NCI-H345 (cell line): Measurements from ENCODE around the gene ALPG.
"Not testable (repeated sequence)": the region's sequence is repeated elsewhere in the genome, so short reads cannot be mapped to it uniquely, and the experiment has no call there.

Experiments
- DNase-seq: peaks from one replicate; lab custom pipeline; 2025; lab: John Stamatoyannopoulos, UW

Gene ALPG

GRCh38 chr2:232377319-232377718 is 29.3 kb upstream of the ALPG start:
- DNase-seq: no peak

- DNase-seq: no peak
Measured at GRCh38 chr2:232377841-232378734, 28.6 kb upstream of the ALPG start.

GRCh38 chr2:232378735-232379151 is 27.9 kb upstream of the ALPG start, which contains the start of gene ALPP:
Gene ALPP, plus strand, starts transcription at chr2:232378751. Its CDS starts 52 bp downstream, at chr2:232378803.
- DNase-seq: not testable (repeated sequence)

- DNase-seq: not testable (repeated sequence)
Measured at GRCh38 chr2:232379610-232380590, 26.7 kb upstream of the ALPG start.

GRCh38 chr2:232381204-232382031 is 25.2 kb upstream of the ALPG start:
- DNase-seq: not testable (repeated sequence)

GRCh38 chr2:232382331-232383225 is 24.1 kb upstream of the ALPG start:
- no peak for DNase-seq

- DNase-seq: no peak
Measured at GRCh38 chr2:232384466-232384865, 22.2 kb upstream of the ALPG start.

- DNase-seq: not testable (repeated sequence)
Measured at GRCh38 chr2:232385058-232385457, 21.6 kb upstream of the ALPG start.

GRCh38 chr2:232385660-232386489 is 20.8 kb upstream of the ALPG start:
- DNase-seq: no peak

- DNase-seq: no peak
Measured at GRCh38 chr2:232386490-232386739, 20.2 kb upstream of the ALPG start.

- no peak for DNase-seq
Measured at GRCh38 chr2:232386740-232387450, 19.7 kb upstream of the ALPG start.

- DNase-seq: no peak
Measured at GRCh38 chr2:232387451-232388171, 19.0 kb upstream of the ALPG start.

- DNase-seq: no peak
Measured at GRCh38 chr2:232388324-232388891, 18.2 kb upstream of the ALPG start.

GRCh38 chr2:232389327-232389726 is 17.3 kb upstream of the ALPG start:
- DNase-seq: no peak

GRCh38 chr2:232390661-232391060 is 16.0 kb upstream of the ALPG start:
- no peak for DNase-seq

- DNase-seq: no peak
Measured at GRCh38 chr2:232393556-232393955, 13.1 kb upstream of the ALPG start.

- DNase-seq: not testable (repeated sequence)
Measured at GRCh38 chr2:232394431-232394830, 12.2 kb upstream of the ALPG start.

- no peak for DNase-seq
Measured at GRCh38 chr2:232395586-232395985, 11.1 kb upstream of the ALPG start.
